HepG2 (cell line): ENCODE data around the gene CEMP1.

Experiments used
- CBX5 ChIP-seq: sonication (generic); formaldehyde crosslinking; IDR thresholded peaks from 2 replicates; pipeline ENCODE4 v1.4.0; 2020; ENCODE audit warnings: missing genetic modification reagents, borderline replicate concordance
- DMTF1 ChIP-seq: sonication (generic); formaldehyde crosslinking; IDR thresholded peaks from 2 replicates; pipeline ENCODE4 v1.4.0; 2020; ENCODE audit warnings: mild to moderate bottlenecking, missing genetic modification reagents
- HNF4A ChIP-seq: sonication (generic); formaldehyde crosslinking; IDR thresholded peaks from 2 replicates; pipeline ENCODE4 v1.4.0; 2020; ENCODE audit warnings: missing genetic modification reagents
- JUNB ChIP-seq: sonication (generic); formaldehyde crosslinking; IDR thresholded peaks from 2 replicates; pipeline ENCODE4 v1.8.0; 2022; ENCODE audit warnings: missing genetic modification reagents, mild to moderate bottlenecking, borderline replicate concordance
- MEIS1 ChIP-seq: sonication (generic); formaldehyde crosslinking; IDR thresholded peaks from 2 replicates; pipeline ENCODE4 v1.9.0; 2021; ENCODE audit warnings: mild to moderate bottlenecking, missing genetic modification reagents, moderate library complexity, borderline replicate concordance
- NFRKB ChIP-seq: fragments of 450-650 bp; IDR thresholded peaks from 2 replicates; pipeline ENCODE4 v1.6.1; 2017
- POLR2AphosphoS2 ChIP-seq: IDR thresholded peaks from 2 replicates; pipeline ENCODE4 v1.6.1; 2011; ENCODE audit warnings: low read depth, low read length, improper control_type of control experiment
- POLR2AphosphoS5 ChIP-seq: IDR thresholded peaks from 2 replicates; pipeline ENCODE4 v1.6.1; 2012; ENCODE audit warnings: low read depth, low read length
- RAD21 ChIP-seq: fragments of 450-650 bp; formaldehyde crosslinking; IDR thresholded peaks from 2 replicates; pipeline ENCODE4 v1.5.0; 2020; ENCODE audit warnings: mild to moderate bottlenecking
- SP2 ChIP-seq: sonication (generic); formaldehyde crosslinking; IDR thresholded peaks from 2 replicates; pipeline ENCODE4 v1.5.1; 2020; ENCODE audit warnings: mild to moderate bottlenecking, missing genetic modification reagents
- TBP ChIP-seq: sonication (generic); formaldehyde crosslinking; IDR thresholded peaks from 2 replicates; pipeline ENCODE4 v1.5.0; 2020; ENCODE audit warnings: missing genetic modification reagents
- TCF7L2 ChIP-seq: IDR thresholded peaks from 2 replicates; pipeline ENCODE4 v1.6.1; 2011; ENCODE audit warnings: mild to moderate bottlenecking, low read depth, low read length, moderate library complexity
- ZFP41 ChIP-seq: sonication (generic); formaldehyde crosslinking; IDR thresholded peaks from 2 replicates; pipeline ENCODE4 v1.4.0; 2020; ENCODE audit warnings: mild to moderate bottlenecking, missing genetic modification reagents, borderline replicate concordance

- no peak for TF ChIP-seq HNF4A (CRISPR knock-in tag)
- no peak for TF ChIP-seq MEIS1
- no peak for TF ChIP-seq SP2
- no peak for TF ChIP-seq DMTF1 (CRISPR knock-in tag)
- TF ChIP-seq CBX5 (CRISPR knock-in tag) = no peak
- TF ChIP-seq TCF7L2 = no peak
- TF ChIP-seq TBP (CRISPR knock-in tag) = no peak
- no peak for TF ChIP-seq NFRKB
- TF ChIP-seq RAD21 (CRISPR knock-in tag) = no peak
- TF ChIP-seq ZFP41 (CRISPR knock-in tag) = no peak
- no peak for TF ChIP-seq POLR2AphosphoS5
- TF ChIP-seq POLR2AphosphoS2 = no peak
- TF ChIP-seq JUNB (CRISPR knock-in tag) = no peak
Observed at GRCh38 chr16:2512735-2513404, 18.3 kb downstream of the CEMP1 start.
